ENCODE results near the gene CBFB.

The CBFB gene

GRCh38 chr16:67129422-67129821 is 100.5 kb downstream of the CBFB start:
- no peak for DNase-seq
- Mint-ChIP-seq H3K4me3 (no peak overlapping the region), H3K27ac (no peak overlapping the region), H3K9me3 (no peaks in the 10 kb centered on the region), H3K27me3 (ENCODE audit: low read depth, poor library complexity) (no peaks in the 10 kb centered on the region), H3K36me3 (ENCODE audit: low read depth) (peaks cover 33% of the 10 kb centered on the region), H3K4me1 (no peaks in the 10 kb centered on the region)
- TF ChIP-seq, protein P1, sequence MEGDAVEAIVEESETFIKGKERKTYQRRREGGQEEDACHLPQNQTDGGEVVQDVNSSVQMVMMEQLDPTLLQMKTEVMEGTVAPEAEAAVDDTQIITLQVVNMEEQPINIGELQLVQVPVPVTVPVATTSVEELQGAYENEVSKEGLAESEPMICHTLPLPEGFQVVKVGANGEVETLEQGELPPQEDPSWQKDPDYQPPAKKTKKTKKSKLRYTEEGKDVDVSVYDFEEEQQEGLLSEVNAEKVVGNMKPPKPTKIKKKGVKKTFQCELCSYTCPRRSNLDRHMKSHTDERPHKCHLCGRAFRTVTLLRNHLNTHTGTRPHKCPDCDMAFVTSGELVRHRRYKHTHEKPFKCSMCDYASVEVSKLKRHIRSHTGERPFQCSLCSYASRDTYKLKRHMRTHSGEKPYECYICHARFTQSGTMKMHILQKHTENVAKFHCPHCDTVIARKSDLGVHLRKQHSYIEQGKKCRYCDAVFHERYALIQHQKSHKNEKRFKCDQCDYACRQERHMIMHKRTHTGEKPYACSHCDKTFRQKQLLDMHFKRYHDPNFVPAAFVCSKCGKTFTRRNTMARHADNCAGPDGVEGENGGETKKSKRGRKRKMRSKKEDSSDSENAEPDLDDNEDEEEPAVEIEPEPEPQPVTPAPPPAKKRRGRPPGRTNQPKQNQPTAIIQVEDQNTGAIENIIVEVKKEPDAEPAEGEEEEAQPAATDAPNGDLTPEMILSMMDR (IDR thresholded peaks at IDR 0.05): no peak

GRCh38 chr16:67137605-67138004 is 108.7 kb downstream of the CBFB start:
- TF ChIP-seq, protein P1 (IDR thresholded peaks at IDR 0.05): no peak
- Mint-ChIP-seq H3K27me3 (ENCODE audit: low read depth, poor library complexity) (no peaks in the 10 kb centered on the region), H3K4me1 (peaks cover 6% of the 10 kb centered on the region), H3K9me3 (no peaks in the 10 kb centered on the region), H3K36me3 (ENCODE audit: low read depth) (peaks cover 77% of the 10 kb centered on the region), H3K27ac (no peak overlapping the region), H3K4me3 (no peak overlapping the region)
- DNase-seq: peak; percentile 42

- no peak for DNase-seq
- Mint-ChIP-seq H3K9me3 (no peaks in the 10 kb centered on the region), H3K4me3 (no peak overlapping the region), H3K4me1 (peaks cover 6% of the 10 kb centered on the region), H3K36me3 (ENCODE audit: low read depth) (peaks cover 69% of the 10 kb centered on the region), H3K27me3 (ENCODE audit: low read depth, poor library complexity) (no peaks in the 10 kb centered on the region), H3K27ac (no peak overlapping the region)
- TF ChIP-seq, protein P1 (IDR thresholded peaks at IDR 0.05): no peak
These were observed 112.4 kb downstream of the CBFB start for GRCh38 chr16:67141391-67141790.

DNA sequence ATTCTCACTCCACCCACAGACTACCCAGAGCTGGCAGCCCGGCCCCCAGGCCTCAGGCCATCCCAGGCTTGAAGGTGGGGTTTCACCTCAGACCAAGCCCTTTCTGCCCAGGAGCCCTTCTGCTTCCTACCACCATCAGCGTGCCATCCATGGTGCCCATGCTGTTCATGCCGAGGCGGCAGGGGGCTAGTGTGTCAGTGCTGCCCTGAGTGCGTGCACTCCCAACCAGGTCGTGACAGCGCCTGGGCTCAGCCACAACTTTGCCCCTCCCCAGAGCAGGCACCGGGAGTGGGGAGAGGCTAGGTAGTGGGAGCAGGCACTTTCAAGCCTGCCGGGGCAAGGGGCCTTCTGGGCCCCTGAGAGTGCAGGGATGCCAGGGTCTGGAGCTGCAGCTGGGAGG is 113.4 kb downstream of the CBFB start:
- TF ChIP-seq, protein P1 (IDR thresholded peaks at IDR 0.05): no peak
- no peak overlapping the region for H3K27ac Mint-ChIP-seq
- H3K9me3 Mint-ChIP-seq: no peaks in the 10 kb centered on the region
- no peak overlapping the region for H3K4me3 Mint-ChIP-seq
- peaks cover 6% of the 10 kb centered on the region for H3K4me1 Mint-ChIP-seq
- H3K27me3 Mint-ChIP-seq (ENCODE audit: low read depth, poor library complexity): no peaks in the 10 kb centered on the region
- H3K36me3 Mint-ChIP-seq (ENCODE audit: low read depth): peaks cover 61% of the 10 kb centered on the region
- no peak for DNase-seq

- H3K9me3 Mint-ChIP-seq: no peaks in the 10 kb centered on the region
- TF ChIP-seq, protein P1 (IDR thresholded peaks at IDR 0.05): no peak
These were observed 116.0 kb downstream of the CBFB start for GRCh38 chr16:67144943-67145342.

GRCh38 chr16:67145746-67146145 is 116.8 kb downstream of the CBFB start:
- peaks cover 16% of the 10 kb centered on the region for H3K27me3 Mint-ChIP-seq (ENCODE audit: low read depth, poor library complexity)
- H3K4me1 Mint-ChIP-seq: no peaks in the 10 kb centered on the region
- no peaks in the 10 kb centered on the region for H3K9me3 Mint-ChIP-seq
- H3K4me3 Mint-ChIP-seq: no peak overlapping the region
- no peak overlapping the region for H3K27ac Mint-ChIP-seq
- H3K36me3 Mint-ChIP-seq (ENCODE audit: low read depth): peaks cover 59% of the 10 kb centered on the region
- TF ChIP-seq, protein P1 (IDR thresholded peaks at IDR 0.05): no peak
- DNase-seq: no peak

More at GRCh38 chr16:67144943-67145342, 116.0 kb downstream of the CBFB start:
- H3K4me3 Mint-ChIP-seq: no peak overlapping the region
- no peaks in the 10 kb centered on the region for H3K4me1 Mint-ChIP-seq
- H3K27me3 Mint-ChIP-seq (ENCODE audit: low read depth, poor library complexity): peaks cover 14% of the 10 kb centered on the region
- no peak overlapping the region for H3K27ac Mint-ChIP-seq
- DNase-seq: no peak
- H3K36me3 Mint-ChIP-seq (ENCODE audit: low read depth): peaks cover 67% of the 10 kb centered on the region

All from nephron progenitor cell (in vitro differentiated cells).